Smooth muscle cell (in vitro differentiated cells): ENCODE measurements around the gene SLC6A18. TPM values are rescaled to one million over a fixed set of nuclear protein-coding genes. Genes with fewer than 3 reads are reported as not detected.

ENCODE experiments used
- DNase-seq: peaks from one replicate; lab custom pipeline; 2025; ENCODE audit not compliant: unreplicated experiment; lab: John Stamatoyannopoulos, UW
- H2AFZ ChIP-seq: fragments of 200-600 bp; sonication (generic); 2 replicates; pipeline ENCODE4 v1.6.0; 2016; ENCODE audit warnings: antibody characterized with exemption, low read depth, mild to moderate bottlenecking
- H3F3A ChIP-seq: fragments of 200-600 bp; sonication (generic); 2 replicates; pipeline ENCODE4 v1.6.0; 2017; ENCODE audit warnings: antibody characterized with exemption, low read depth
- H3K27ac ChIP-seq: fragments of 200-600 bp; sonication (generic); 2 replicates; pipeline ENCODE4 v1.5.1; 2016; ENCODE audit warnings: low read depth, mild to moderate bottlenecking
- H3K27me3 ChIP-seq: fragments of 200-600 bp; sonication (generic); 2 replicates; pipeline ENCODE4 v1.6.1; 2016; ENCODE audit warnings: low read depth, mild to moderate bottlenecking
- H3K36me3 ChIP-seq: fragments of 200-600 bp; sonication (generic); 2 replicates; pipeline ENCODE4 v1.5.1; 2016; ENCODE audit warnings: low read depth
- H3K4me1 ChIP-seq: fragments of 200-600 bp; sonication (generic); 2 replicates; pipeline ENCODE4 v1.5.1; 2016; ENCODE audit warnings: low read depth
- H3K4me2 ChIP-seq: fragments of 200-600 bp; sonication (generic); 2 replicates; pipeline ENCODE4 v1.6.0; 2016; ENCODE audit warnings: mild to moderate bottlenecking
- H3K4me3 ChIP-seq: fragments of 200-600 bp; sonication (generic); 2 replicates; pipeline ENCODE4 v1.5.1; 2016; ENCODE audit warnings: mild to moderate bottlenecking
- H3K79me2 ChIP-seq: fragments of 200-600 bp; sonication (generic); 2 replicates; pipeline ENCODE4 v1.6.0; 2016; ENCODE audit warnings: low read depth, mild to moderate bottlenecking
- H3K9ac ChIP-seq: fragments of 200-600 bp; sonication (generic); 2 replicates; pipeline ENCODE4 v1.6.0; 2016; ENCODE audit warnings: low read depth
- H3K9me3 ChIP-seq: fragments of 200-600 bp; sonication (generic); replicated peaks from 2 replicates; pipeline ENCODE4 v1.5.1; 2016; ENCODE audit warnings: low read depth
- H4K20me1 ChIP-seq: fragments of 200-600 bp; sonication (generic); 2 replicates; pipeline ENCODE4 v1.6.0; 2016; ENCODE audit warnings: low read depth
- CTCF ChIP-seq: fragments of 200-600 bp; sonication (generic); IDR thresholded peaks from 2 replicates; pipeline ENCODE4 v1.5.1; 2017; ENCODE audit warnings: borderline replicate concordance, mild to moderate bottlenecking, antibody characterized with exemption; ENCODE audit not compliant: insufficient read depth, poor library complexity, severe bottlenecking
- WGBS: methylation state at CpG from one replicate; pipeline ENCODE4 v1.1.7; 2016; ENCODE audit warnings: low lambda C conversion rate; 5-methylcytosine and 5-hydroxymethylcytosine counted together
- polyA plus RNA-seq: library from polyadenylated mRNA; unstranded; fragments of >200 nt; fragmentation: Nextera tagmentation; extraction: Ambion mirVana; gene quantifications from 2 replicates; pipeline ENCODE4 v1.2.1, GENCODE V29; 2016
- total RNA-seq: library from RNA; depleted of rRNA; stranded (reverse); fragments of >200 nt; gene quantifications from 2 replicates; pipeline ENCODE4 v1.2.3, GENCODE V29; 2014

Gene SLC6A18
- total and polyA plus RNA-seq, 2 experiments from 2014 or later, result not detected

DNA sequence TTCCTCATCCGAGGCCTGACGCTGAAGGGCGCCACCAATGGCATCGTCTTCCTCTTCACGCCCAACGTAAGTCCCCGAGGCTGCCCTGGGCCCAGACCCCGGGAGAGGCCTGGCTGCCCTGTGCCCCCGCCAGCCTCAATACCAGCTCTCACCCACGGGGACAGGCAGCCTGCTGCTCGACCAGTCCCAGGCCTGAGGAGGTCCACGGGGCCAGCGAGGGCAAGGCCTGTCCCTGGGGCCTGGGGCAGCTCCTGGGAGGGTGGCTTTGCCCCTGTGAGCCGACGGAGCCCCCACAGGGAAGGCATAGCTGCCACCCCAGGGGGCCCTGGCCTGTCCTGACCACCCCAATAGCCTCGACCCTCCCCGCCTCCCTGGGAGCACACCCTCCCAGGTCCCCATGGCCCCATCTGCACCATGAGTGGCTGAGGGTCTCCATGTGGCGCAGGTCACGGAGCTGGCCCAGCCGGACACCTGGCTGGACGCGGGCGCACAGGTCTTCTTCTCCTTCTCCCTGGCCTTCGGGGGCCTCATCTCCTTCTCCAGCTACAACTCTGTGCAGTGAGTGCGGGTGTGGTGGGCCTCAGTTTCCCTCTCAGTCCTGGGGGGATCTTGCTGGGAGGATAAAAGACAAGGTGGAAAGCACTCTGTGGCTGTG lies 11.5 kb upstream of the SLC6A18 start:
- no peak overlapping the region for H3K9ac ChIP-seq
- 94% methylated on average over 25 of the region's 25 CpGs for WGBS
- H3K4me2 ChIP-seq, result no peak overlapping the region
- no peaks in the 10 kb centered on the region for H3K36me3 ChIP-seq
- H2AFZ ChIP-seq, result no peak overlapping the region
- no peaks in the 10 kb centered on the region for H3K79me2 ChIP-seq
- no peak overlapping the region for H3K4me3 ChIP-seq
- H3F3A ChIP-seq, result no peaks in the 10 kb centered on the region
- H3K4me1 ChIP-seq, result no peaks in the 10 kb centered on the region
- H3K27me3 ChIP-seq, result no peaks in the 10 kb centered on the region
- no peak for TF ChIP-seq CTCF
- no peak for DNase-seq
- H3K9me3 ChIP-seq, result no peaks in the 10 kb centered on the region
- no peaks in the 10 kb centered on the region for H4K20me1 ChIP-seq
- no peak overlapping the region for H3K27ac ChIP-seq

DNA sequence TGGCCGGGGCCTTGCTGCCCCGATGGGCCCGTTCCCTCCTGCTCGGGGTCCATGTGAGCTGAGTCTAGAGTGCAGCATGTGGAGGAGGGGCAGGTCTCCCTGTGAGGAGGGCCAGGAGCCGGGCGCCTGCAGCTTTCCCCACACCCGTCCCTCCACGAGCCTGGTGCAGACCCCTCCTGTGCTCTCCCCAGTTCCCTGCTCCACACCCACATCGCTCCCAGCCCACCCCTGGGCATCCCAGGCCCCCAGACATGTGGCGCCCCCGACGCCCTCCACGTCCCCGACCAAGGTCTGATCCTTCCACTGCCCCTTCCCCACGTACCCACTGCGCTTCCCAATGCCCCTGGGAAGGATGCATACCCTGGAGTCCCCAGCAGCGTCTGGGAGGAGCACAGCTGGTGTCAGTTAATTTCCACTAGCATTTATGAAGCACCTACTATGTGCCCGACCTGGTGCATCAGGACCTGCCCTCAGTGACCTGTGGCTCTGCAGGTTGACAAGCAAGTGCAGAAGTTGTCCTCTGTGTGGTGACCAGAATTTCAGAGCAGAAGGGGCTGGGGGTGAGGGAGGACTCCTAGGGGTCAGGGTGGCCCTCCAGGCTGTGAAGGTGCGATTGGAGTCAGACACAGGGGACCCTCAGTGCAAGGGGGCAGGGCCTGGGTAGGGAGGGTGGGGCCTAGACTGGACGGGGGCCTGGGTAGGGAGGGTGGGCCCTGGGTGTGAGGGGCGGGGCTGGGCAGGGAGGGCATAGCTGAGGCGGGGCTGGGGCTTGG lies 10.8 kb upstream of the SLC6A18 start:
- H3K9ac ChIP-seq, result no peak overlapping the region
- H3F3A ChIP-seq, result no peaks in the 10 kb centered on the region
- H3K79me2 ChIP-seq, result no peaks in the 10 kb centered on the region
- H3K4me3 ChIP-seq, result no peak overlapping the region
- 84% methylated on average over 17 of the region's 22 CpGs for WGBS
- no peaks in the 10 kb centered on the region for H3K27me3 ChIP-seq
- no peak for DNase-seq
- no peaks in the 10 kb centered on the region for H3K4me1 ChIP-seq
- TF ChIP-seq CTCF, result no peak
- no peak overlapping the region for H2AFZ ChIP-seq
- no peaks in the 10 kb centered on the region for H3K9me3 ChIP-seq
- no peak overlapping the region for H3K27ac ChIP-seq
- no peaks in the 10 kb centered on the region for H3K36me3 ChIP-seq
- H3K4me2 ChIP-seq, result no peak overlapping the region
- H4K20me1 ChIP-seq, result no peaks in the 10 kb centered on the region

DNA sequence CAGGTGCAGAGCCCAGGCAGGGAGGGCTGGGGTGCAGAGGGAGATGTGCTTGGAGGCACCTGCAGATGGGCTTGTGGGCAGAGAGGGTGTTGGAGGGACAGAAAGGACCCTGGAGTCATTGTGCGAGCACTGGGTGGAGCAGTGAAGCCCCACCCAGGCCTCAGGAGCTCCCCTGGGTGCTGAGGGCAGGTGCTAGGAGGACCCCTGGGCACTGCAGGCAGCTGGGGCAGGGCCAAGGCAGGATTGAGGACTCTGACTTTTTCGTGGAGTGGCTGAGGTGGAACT lies 10.3 kb upstream of the SLC6A18 start:
- DNase-seq, result no peak
- Histone ChIP-seq H3K9ac (no peak overlapping the region), H3K4me3 (no peak overlapping the region), H3K27ac (no peak overlapping the region), H3K79me2 (no peaks in the 10 kb centered on the region), H3K4me1 (no peaks in the 10 kb centered on the region), H3K4me2 (no peak overlapping the region), H2AFZ (no peak overlapping the region), H3K9me3 (no peaks in the 10 kb centered on the region), H4K20me1 (no peaks in the 10 kb centered on the region), H3K27me3 (no peaks in the 10 kb centered on the region), H3F3A (no peaks in the 10 kb centered on the region), H3K36me3 (no peaks in the 10 kb centered on the region)
- 94% methylated on average over 2 of the region's 2 CpGs for WGBS
- no peak for TF ChIP-seq CTCF
